ENCODE measurements around the gene RHOJ. TPM values are rescaled to one million over a fixed set of nuclear protein-coding genes. Genes with fewer than 3 reads are reported as not detected.

RHOJ gene
- total and polyA plus RNA-seq, 8 donors = 21.5 to 66.7 (median 60.2) TPM

- intact Hi-C loops (cut with DNase I) = no loop called here
- ATAC-seq (no peak), DNase-seq (no peak)
Measured at GRCh38 chr14:63342371-63342770, 138.1 kb downstream of the RHOJ start.

More at GRCh38 chr14:63342371-63342770, 138.1 kb downstream of the RHOJ start:
- Histone ChIP-seq H3K4me3 (no peak overlapping the region), H3K27ac (no peak overlapping the region), H3K27me3 (no peaks in the 10 kb centered on the region), H3K4me1 (no peaks in the 10 kb centered on the region), H3K9me3 (no peaks in the 10 kb centered on the region), H3K36me3 (no peaks in the 10 kb centered on the region)
- TF ChIP-seq CTCF (IDR thresholded peaks at IDR 0.05) = no peak

Other genes starting within 250 kb of the RHOJ start
- under 1 TPM in 1 of 2 donors, not detected in 1; 0.10 TPM for gene KCNH5, start 159.0 kb upstream of the RHOJ start, total RNA-seq
- under 1 TPM in 3 of 6 donors, not detected in 3; 0.04 to 0.11 (median 0.11) TPM for gene KCNH5, start 159.0 kb upstream of the RHOJ start, polyA plus RNA-seq (ENCODE audit: insufficient read length in 6 of 6)
- gene GPHB5, start 114.5 kb downstream of the RHOJ start, total RNA-seq = not detected
- not detected for gene GPHB5, start 114.5 kb downstream of the RHOJ start, polyA plus RNA-seq (ENCODE audit: insufficient read length in 6 of 6)

Data from left lung (tissue), 10 donors.